ENCODE measurements around the gene CDH3.

GRCh38 chr16:68608330-68608729 lies 36.8 kb upstream of the CDH3 start:
- no peak for TF ChIP-seq POLR2A (IDR thresholded peaks at IDR 0.05)
- TF ChIP-seq, protein P1, sequence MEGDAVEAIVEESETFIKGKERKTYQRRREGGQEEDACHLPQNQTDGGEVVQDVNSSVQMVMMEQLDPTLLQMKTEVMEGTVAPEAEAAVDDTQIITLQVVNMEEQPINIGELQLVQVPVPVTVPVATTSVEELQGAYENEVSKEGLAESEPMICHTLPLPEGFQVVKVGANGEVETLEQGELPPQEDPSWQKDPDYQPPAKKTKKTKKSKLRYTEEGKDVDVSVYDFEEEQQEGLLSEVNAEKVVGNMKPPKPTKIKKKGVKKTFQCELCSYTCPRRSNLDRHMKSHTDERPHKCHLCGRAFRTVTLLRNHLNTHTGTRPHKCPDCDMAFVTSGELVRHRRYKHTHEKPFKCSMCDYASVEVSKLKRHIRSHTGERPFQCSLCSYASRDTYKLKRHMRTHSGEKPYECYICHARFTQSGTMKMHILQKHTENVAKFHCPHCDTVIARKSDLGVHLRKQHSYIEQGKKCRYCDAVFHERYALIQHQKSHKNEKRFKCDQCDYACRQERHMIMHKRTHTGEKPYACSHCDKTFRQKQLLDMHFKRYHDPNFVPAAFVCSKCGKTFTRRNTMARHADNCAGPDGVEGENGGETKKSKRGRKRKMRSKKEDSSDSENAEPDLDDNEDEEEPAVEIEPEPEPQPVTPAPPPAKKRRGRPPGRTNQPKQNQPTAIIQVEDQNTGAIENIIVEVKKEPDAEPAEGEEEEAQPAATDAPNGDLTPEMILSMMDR (IDR thresholded peaks at IDR 0.05), result no peak

Measured in stomach (tissue), 4 donors.